HFF-Myc (cell line): ENCODE measurements around the gene TRAPPC2L.

Source experiments
- DNase-seq: peaks from one replicate; pipeline ENCODE4 v3.0.0-alpha.2; 2011; ENCODE audit warnings: low read depth; ENCODE audit errors: extremely low read depth
- H3K4me3 ChIP-seq: replicated peaks from 2 replicates; pipeline ENCODE4 v1.5.1; 2011; ENCODE audit warnings: low read depth, mild to moderate bottlenecking, control low read depth, low read length
- CTCF ChIP-seq: IDR thresholded peaks from 2 replicates; pipeline ENCODE4 v1.5.1; 2012; ENCODE audit warnings: mild to moderate bottlenecking, low read depth, low read length, control low read depth; ENCODE audit errors: missing control alignments

Gene TRAPPC2L

GRCh38 chr16:88833086-88833485, 23.8 kb upstream of the TRAPPC2L start:
- no peak for TF ChIP-seq CTCF
- no peak for DNase-seq

GRCh38 chr16:88834670-88835069, 22.3 kb upstream of the TRAPPC2L start:
- no peak overlapping the region for H3K4me3 ChIP-seq
- no peak for DNase-seq
- TF ChIP-seq CTCF = no peak

More at GRCh38 chr16:88833086-88833485, 23.8 kb upstream of the TRAPPC2L start:
- no peak overlapping the region for H3K4me3 ChIP-seq

GRCh38 chr16:88835383-88835782, 21.5 kb upstream of the TRAPPC2L start:
- TF ChIP-seq CTCF = no peak
- no peak for DNase-seq
- no peak overlapping the region for H3K4me3 ChIP-seq

DNA sequence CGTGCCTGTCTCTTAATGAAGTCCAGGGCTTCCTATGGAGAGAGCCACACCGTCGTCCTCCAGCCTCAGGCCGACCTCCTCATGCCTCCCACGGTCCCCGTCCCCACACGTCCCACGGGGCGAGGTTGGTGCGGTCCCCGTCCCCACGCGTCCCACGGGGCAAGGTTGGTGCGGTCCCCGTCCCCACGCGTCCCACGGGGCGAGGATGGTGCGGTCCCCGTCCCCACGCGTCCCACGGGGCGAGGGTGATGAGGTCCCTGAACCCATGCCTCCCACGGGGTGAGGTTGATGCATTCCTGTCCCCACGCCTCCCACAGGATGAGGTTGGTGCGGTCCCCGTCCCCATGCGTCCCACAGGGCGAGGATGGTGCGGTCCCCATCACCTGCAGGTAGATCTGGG, 21.1 kb upstream of the TRAPPC2L start:
- TF ChIP-seq CTCF = no peak
- no peak overlapping the region for H3K4me3 ChIP-seq
- DNase-seq = no peak

GRCh38 chr16:88836791-88837190, 20.1 kb upstream of the TRAPPC2L start:
- no peak for DNase-seq

DNA sequence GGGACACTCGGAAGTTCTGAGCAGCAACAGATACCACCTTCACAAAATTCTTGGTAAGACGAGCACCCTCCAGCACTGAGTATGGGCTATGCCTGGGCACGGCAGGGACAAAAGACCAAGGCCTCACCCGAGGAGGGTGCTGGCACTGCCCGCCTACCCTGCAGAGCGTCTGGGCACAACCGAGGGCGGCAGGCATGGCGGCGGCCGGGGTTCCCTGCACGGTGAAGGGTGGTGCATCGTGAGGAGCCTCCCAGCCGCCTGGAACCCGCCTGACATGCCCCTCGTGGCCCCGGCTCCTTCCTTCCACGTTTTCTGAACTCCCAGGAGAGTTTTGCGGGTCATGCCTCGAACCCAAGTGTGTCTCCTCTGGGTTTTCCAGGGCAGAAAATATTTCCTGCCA, 19.1 kb upstream of the TRAPPC2L start:
- H3K4me3 ChIP-seq = no peak overlapping the region
- no peak for DNase-seq
- TF ChIP-seq CTCF = no peak

More at GRCh38 chr16:88836791-88837190, 20.1 kb upstream of the TRAPPC2L start:
- TF ChIP-seq CTCF = no peak
- no peak overlapping the region for H3K4me3 ChIP-seq

GRCh38 chr16:88838566-88838965, 18.4 kb upstream of the TRAPPC2L start:
- no peak for TF ChIP-seq CTCF
- no peak for DNase-seq
- H3K4me3 ChIP-seq = no peak overlapping the region
